ENCODE measurements around the gene B4GALT2. TPM values are rescaled to one million over a fixed set of nuclear protein-coding genes. Genes with fewer than 3 reads are reported as not detected.

Gene B4GALT2
- total RNA-seq, 1 experiment from 2014 or later, result 66.2 TPM

DNA sequence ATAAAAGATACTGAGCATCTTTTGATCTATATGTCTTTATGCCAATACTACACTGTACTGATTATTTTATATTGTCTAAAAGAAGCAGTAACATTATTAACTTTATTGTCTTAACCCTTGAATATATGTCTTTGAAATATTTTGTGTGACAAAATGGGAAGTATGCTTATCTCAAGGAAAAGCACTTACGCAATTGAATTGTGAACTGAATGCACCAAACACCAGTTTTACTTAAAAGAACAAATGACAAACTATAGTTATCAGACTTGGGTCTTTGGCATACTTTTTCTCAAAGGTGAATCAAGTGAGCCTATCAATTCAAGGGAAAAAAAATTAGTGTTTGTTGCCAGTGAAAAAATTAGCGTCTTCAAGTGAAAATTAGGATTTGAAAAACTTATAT, 61.4 kb downstream of the B4GALT2 start:
- Histone ChIP-seq H3K79me2 (ENCODE audit: low read depth) (no peaks in the 10 kb centered on the region), H3K27me3 (ENCODE audit: insufficient read depth, low read depth) (no peaks in the 10 kb centered on the region), H3K4me2 (no peak overlapping the region), H2AFZ (no peak overlapping the region), H3K9me2 (ENCODE audit: insufficient read depth) (no peaks in the 10 kb centered on the region), H3F3A (ENCODE audit: insufficient read depth, low read depth) (peaks cover 43% of the 10 kb centered on the region), H3K4me3 (no peak overlapping the region), H3K27ac (no peak overlapping the region), H3K4me1 (replicated peaks; ENCODE audit: insufficient read depth) (peaks cover 54% of the 10 kb centered on the region), H3K9me3 (ENCODE audit: insufficient read depth, low read depth) (no peaks in the 10 kb centered on the region), H4K20me1 (ENCODE audit: insufficient read depth) (no peaks in the 10 kb centered on the region), H3K36me3 (ENCODE audit: low read depth) (no peaks in the 10 kb centered on the region)
- POLR2A ChIA-PET (ENCODE audit: unreplicated experiment), result interaction anchor here (0.7 kb wide), 1 partner anchor 309 kb away, joined by 3 read pairs; no protein-coding TSS in a partner anchor
- TF ChIP-seq CTCF (conservative IDR thresholded peaks at IDR 0.05) (no peak), EZH2 (IDR thresholded peaks at IDR 0.05; ENCODE audit: low read depth) (no peak)
- no TSS peak for BruUV-seq (replicated peaks)
- intact Hi-C loops (cut with micrococcal nuclease; ENCODE audit: unreplicated experiment), result loop anchor here (10.0 kb wide), 1 partner anchor 816 kb away; no protein-coding TSS in a partner anchor
- no peak for DNase-seq
- CTCF ChIA-PET, result no interaction called here

Other genes starting within 250 kb of the B4GALT2 start
- gene ARTN, start 45.4 kb upstream of the B4GALT2 start, total RNA-seq (2021), result 17.4 and 33.6 TPM in 2 replicates
- gene IPO13, start 32.3 kb upstream of the B4GALT2 start, total RNA-seq (2021), result 25.0 and 27.2 TPM in 2 replicates
- gene DPH2, start 9.2 kb upstream of the B4GALT2 start, total RNA-seq (2021), result 32.8 and 37.8 TPM in 2 replicates
- gene ATP6V0B, start 4.2 kb upstream of the B4GALT2 start, total RNA-seq (2021), result 110 and 125 TPM in 2 replicates
- gene CCDC24, start 12.4 kb downstream of the B4GALT2 start, total RNA-seq (2021), result 47.9 and 56.5 TPM in 2 replicates
- gene SLC6A9, start 52.3 kb downstream of the B4GALT2 start, total RNA-seq (2021), result 57.7 and 70.1 TPM in 2 replicates
- not detected in 2 replicates for gene KLF17, start 139.6 kb downstream of the B4GALT2 start, total RNA-seq (2021)
- gene KLF18, start 162.4 kb downstream of the B4GALT2 start, total RNA-seq (2021), result not detected in 2 replicates
- gene DMAP1, start 234.3 kb downstream of the B4GALT2 start, total RNA-seq (2021), result 54.2 and 68.4 TPM in 2 replicates